ENCODE results near the gene CLN6.

The CLN6 gene

GRCh38 chr15:68158046-68158628 lies 71.4 kb downstream of the CLN6 start:
- TF ChIP-seq CTCF (conservative IDR thresholded peaks at IDR 0.05) (no peak), ZFX (IDR thresholded peaks at IDR 0.05) (no peak)
- H3K27ac ChIP-seq = no peak overlapping the region

- TF ChIP-seq ZFX (IDR thresholded peaks at IDR 0.05) (no peak), CTCF (conservative IDR thresholded peaks at IDR 0.05) (no peak)
- no peak overlapping the region for H3K27ac ChIP-seq
Measured at GRCh38 chr15:68157074-68157473, 72.5 kb downstream of the CLN6 start.
